ENCODE data around the gene CEP85L. TPM values are rescaled to one million over a fixed set of nuclear protein-coding genes. Genes with fewer than 3 reads are reported as not detected.

The CEP85L gene
- total and polyA plus RNA-seq, 5 donors from 2014 or later = 19.3 to 96.4 (median 27.7) TPM

DNA sequence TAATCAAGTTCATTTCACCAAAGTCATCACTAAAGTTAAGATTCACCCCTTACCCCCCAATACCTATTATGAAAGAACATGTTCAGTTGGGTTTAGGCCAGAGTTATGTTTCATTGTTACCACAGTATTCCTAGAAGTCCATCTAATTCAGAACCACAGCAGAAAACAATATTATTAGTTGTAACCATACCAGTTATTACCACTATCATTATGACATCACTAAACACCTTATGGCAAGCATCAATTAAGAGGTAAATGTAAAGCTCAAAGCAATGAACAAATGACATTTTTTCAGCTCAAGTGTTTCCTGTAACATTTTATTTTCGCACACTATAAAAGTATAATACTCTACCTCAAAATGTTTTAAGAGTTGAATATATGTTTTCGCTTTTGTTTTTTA is 4.4 kb downstream of the CEP85L start:
- ATAC-seq (ENCODE audit: low read depth in 2 of 2) (no peak), DNase-seq (no peak)
- peaks cover 19% of the 10 kb centered on the region for H3K4me1 ChIP-seq (ENCODE audit: control insufficient read depth, insufficient read depth, low read length, poor library complexity, severe bottlenecking)
- Mint-ChIP-seq H3K36me3 (peaks cover 4% of the 10 kb centered on the region), H3K27me3 (no peaks in the 10 kb centered on the region), H3K9me3 (no peaks in the 10 kb centered on the region), H3K4me3 (peak overlapping the region in 2 of 4 donors; percentile 2 to 57), H3K4me1 (peaks cover 24 to 56% (median 43%) of the 10 kb centered on the region in 4 donors), H3K27ac (peak overlapping the region in 1 of 3 donors; percentile 43)
- H3K27me3 ChIP-seq (ENCODE audit: control insufficient read depth, insufficient read depth, low read length) = no peaks in the 10 kb centered on the region
- no peak overlapping the region for H3K27ac ChIP-seq (ENCODE audit: insufficient read depth, low read length, poor library complexity, severe bottlenecking)
- H3K9me3 ChIP-seq (ENCODE audit: control insufficient read depth in 2 of 2, low read length in 2 of 2) = no peaks in the 10 kb centered on the region
- H3K4me3 ChIP-seq (ENCODE audit: low read depth, low read length) = no peak overlapping the region
- no peaks in the 10 kb centered on the region for H3K36me3 ChIP-seq (ENCODE audit: control insufficient read depth, insufficient read depth, low read length)

DNA sequence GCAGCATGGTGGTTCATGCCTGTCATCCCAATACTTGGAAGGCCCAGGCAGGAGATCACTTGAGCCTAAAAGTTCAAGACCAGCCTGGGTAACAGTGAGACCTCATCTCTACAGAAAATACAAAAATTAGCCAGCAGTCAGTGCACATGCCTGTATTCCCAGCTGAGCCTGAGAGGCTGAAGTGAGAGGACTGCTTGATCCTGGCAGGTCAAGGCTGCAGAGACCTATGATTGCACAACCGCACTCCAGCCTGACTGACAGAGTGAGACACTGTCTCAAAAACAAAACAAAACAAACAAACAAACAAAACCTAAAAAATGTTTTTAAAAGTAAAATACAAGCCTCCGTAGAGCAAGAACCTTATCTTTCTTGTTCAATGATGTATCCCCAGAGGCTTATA is 6.0 kb downstream of the CEP85L start:
- no peak overlapping the region for H3K4me3 Mint-ChIP-seq
- no peaks in the 10 kb centered on the region for H3K27me3 Mint-ChIP-seq
- no peaks in the 10 kb centered on the region for H3K9me3 Mint-ChIP-seq
- Histone ChIP-seq H3K27ac (ENCODE audit: insufficient read depth, low read length, poor library complexity, severe bottlenecking) (no peak overlapping the region), H3K9me3 (ENCODE audit: control insufficient read depth in 2 of 2, low read length in 2 of 2) (no peaks in the 10 kb centered on the region), H3K4me3 (ENCODE audit: low read depth, low read length) (no peak overlapping the region), H3K4me1 (ENCODE audit: control insufficient read depth, insufficient read depth, low read length, poor library complexity, severe bottlenecking) (peaks cover 14% of the 10 kb centered on the region), H3K36me3 (ENCODE audit: control insufficient read depth, insufficient read depth, low read length) (no peaks in the 10 kb centered on the region), H3K27me3 (ENCODE audit: control insufficient read depth, insufficient read depth, low read length) (no peaks in the 10 kb centered on the region)
- H3K27ac Mint-ChIP-seq = peak overlapping the region; percentile 7 to 94 (median 21)
- ATAC-seq (ENCODE audit: low read depth in 2 of 2) = no peak
- peaks cover 30 to 65% (median 47%) of the 10 kb centered on the region in 4 donors for H3K4me1 Mint-ChIP-seq
- peaks cover 4% of the 10 kb centered on the region for H3K36me3 Mint-ChIP-seq
- no peak for DNase-seq

DNA sequence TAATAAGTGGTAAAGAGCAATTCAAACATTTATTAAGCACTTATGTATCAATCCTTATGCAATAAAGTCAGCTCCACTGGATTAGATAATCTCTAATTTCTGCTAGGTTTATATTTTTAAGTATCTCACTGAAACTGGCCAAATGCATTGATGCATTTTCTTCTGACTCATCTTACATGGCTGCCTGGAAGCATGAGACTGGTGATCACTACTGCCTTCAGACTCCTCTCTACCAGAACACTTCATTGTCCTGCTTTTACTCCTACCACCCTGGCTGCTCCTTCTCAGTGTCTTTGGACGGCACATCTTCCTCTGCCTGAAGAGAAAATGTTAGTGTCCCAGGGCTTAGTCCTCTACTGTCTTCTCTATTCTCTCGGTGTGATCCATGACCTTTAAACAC is 7.4 kb downstream of the CEP85L start:
- Mint-ChIP-seq H3K27me3 (no peaks in the 10 kb centered on the region), H3K36me3 (peaks cover 4% of the 10 kb centered on the region), H3K27ac (peak overlapping the region in 2 of 3 donors; percentile 16 to 21), H3K4me1 (peaks cover 30 to 66% (median 46%) of the 10 kb centered on the region in 4 donors), H3K9me3 (no peaks in the 10 kb centered on the region), H3K4me3 (peak overlapping the region in 2 of 4 donors; percentile 3 to 10)
- Histone ChIP-seq H3K27ac (ENCODE audit: insufficient read depth, low read length, poor library complexity, severe bottlenecking) (no peak overlapping the region), H3K36me3 (ENCODE audit: control insufficient read depth, insufficient read depth, low read length) (no peaks in the 10 kb centered on the region), H3K4me3 (ENCODE audit: low read depth, low read length) (no peak overlapping the region), H3K9me3 (ENCODE audit: control insufficient read depth in 2 of 2, low read length in 2 of 2) (no peaks in the 10 kb centered on the region), H3K27me3 (ENCODE audit: control insufficient read depth, insufficient read depth, low read length) (no peaks in the 10 kb centered on the region), H3K4me1 (ENCODE audit: control insufficient read depth, insufficient read depth, low read length, poor library complexity, severe bottlenecking) (peaks cover 8% of the 10 kb centered on the region)
- DNase-seq = no peak
- no peak for ATAC-seq (ENCODE audit: low read depth in 2 of 2)

DNA sequence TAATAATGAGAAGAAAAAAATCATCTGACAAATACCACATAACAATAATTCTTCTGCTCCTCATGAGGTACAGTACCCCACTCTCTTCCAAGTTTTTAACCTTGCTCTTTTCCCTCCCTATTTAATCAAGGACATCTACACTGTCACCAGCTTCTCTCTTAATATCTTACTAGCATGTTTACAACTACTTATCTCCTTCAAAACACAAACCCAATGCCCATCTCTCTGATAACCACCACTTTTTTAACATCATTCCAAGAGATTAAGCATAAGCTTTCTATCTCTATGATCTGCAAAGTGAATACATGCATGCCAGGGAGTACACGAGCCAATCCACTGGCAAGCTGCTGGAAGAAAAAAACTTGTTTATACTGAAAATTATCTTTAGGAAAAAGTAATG is 10.3 kb downstream of the CEP85L start:
- Mint-ChIP-seq H3K36me3 (peaks cover 9% of the 10 kb centered on the region), H3K9me3 (peaks cover 0 to 1% (median 0%) of the 10 kb centered on the region in 7 donors), H3K27ac (peak overlapping the region in 1 of 3 donors; percentile 9), H3K4me3 (no peak overlapping the region), H3K4me1 (peaks cover 43 to 76% (median 47%) of the 10 kb centered on the region in 4 donors), H3K27me3 (no peaks in the 10 kb centered on the region)
- DNase-seq (no peak), ATAC-seq (ENCODE audit: low read depth in 2 of 2) (no peak)
- H3K27me3 ChIP-seq (ENCODE audit: control insufficient read depth, insufficient read depth, low read length) = no peaks in the 10 kb centered on the region
- H3K4me1 ChIP-seq (ENCODE audit: control insufficient read depth, insufficient read depth, low read length, poor library complexity, severe bottlenecking) = peaks cover 15% of the 10 kb centered on the region
- H3K9me3 ChIP-seq (ENCODE audit: control insufficient read depth in 2 of 2, low read length in 2 of 2) = no peaks in the 10 kb centered on the region
- H3K36me3 ChIP-seq (ENCODE audit: control insufficient read depth, insufficient read depth, low read length) = no peaks in the 10 kb centered on the region
- no peak overlapping the region for H3K4me3 ChIP-seq (ENCODE audit: low read depth, low read length)
- no peak overlapping the region for H3K27ac ChIP-seq (ENCODE audit: insufficient read depth, low read length, poor library complexity, severe bottlenecking)

DNA sequence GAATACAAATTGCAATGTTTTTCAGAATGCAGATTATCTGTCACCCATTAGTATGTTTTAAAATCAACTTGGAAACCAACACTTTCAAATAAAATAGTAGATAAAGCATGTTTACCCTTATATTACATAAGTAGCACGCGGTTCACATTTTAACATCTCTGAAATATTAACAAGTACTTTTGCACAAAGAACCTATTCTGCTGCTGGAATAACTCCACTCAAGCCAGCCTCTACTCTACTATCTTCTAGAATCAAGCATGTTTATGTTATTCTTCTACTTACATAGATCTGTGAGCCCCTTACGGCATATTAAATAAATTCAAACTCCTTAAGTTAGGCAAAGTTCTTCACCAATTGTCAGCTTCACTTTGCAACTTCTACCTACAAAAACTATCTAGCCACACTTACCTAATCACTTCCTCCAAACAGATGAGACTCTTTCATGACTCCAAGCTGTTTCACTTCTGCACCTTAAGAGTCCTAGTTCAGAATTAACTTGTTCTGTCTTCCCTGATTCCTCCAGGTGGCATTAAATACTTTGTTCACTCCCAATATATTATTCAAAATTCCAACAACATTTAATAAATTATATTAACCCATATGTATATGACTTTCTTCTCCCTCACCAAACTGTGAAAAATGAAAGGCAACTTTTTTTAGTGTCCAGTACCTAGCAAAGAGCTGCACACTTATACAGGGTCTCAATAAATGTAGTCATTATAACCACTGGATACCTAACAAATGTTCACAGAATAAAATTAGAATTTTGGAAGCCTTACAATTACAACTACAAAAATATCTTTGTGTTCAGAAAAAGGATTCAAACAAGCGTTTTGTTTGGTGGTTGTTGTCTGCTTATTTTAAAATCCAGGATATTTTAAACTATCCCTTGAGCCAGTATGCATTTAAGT is 12.1 kb downstream of the CEP85L start:
- peaks cover 42 to 80% (median 52%) of the 10 kb centered on the region in 4 donors for H3K4me1 Mint-ChIP-seq
- H3K4me1 ChIP-seq (ENCODE audit: control insufficient read depth, insufficient read depth, low read length, poor library complexity, severe bottlenecking) = peaks cover 17% of the 10 kb centered on the region
- peaks cover 0 to 1% (median 0%) of the 10 kb centered on the region in 7 donors for H3K9me3 Mint-ChIP-seq
- H3K27ac ChIP-seq (ENCODE audit: insufficient read depth, low read length, poor library complexity, severe bottlenecking) = no peak overlapping the region
- peak overlapping the region in 2 of 4 donors; percentile 10 to 26 for H3K4me3 Mint-ChIP-seq
- H3K27me3 Mint-ChIP-seq = no peaks in the 10 kb centered on the region
- H3K27me3 ChIP-seq (ENCODE audit: control insufficient read depth, insufficient read depth, low read length) = no peaks in the 10 kb centered on the region
- no peaks in the 10 kb centered on the region for H3K36me3 ChIP-seq (ENCODE audit: control insufficient read depth, insufficient read depth, low read length)
- ATAC-seq (ENCODE audit: low read depth in 2 of 2) = no peak
- H3K9me3 ChIP-seq (ENCODE audit: control insufficient read depth in 2 of 2, low read length in 2 of 2) = no peaks in the 10 kb centered on the region
- peaks cover 9% of the 10 kb centered on the region for H3K36me3 Mint-ChIP-seq
- H3K4me3 ChIP-seq (ENCODE audit: low read depth, low read length) = no peak overlapping the region
- peak in 1 of 3 donors; percentile 35 for DNase-seq
- no peak overlapping the region for H3K27ac Mint-ChIP-seq

DNA sequence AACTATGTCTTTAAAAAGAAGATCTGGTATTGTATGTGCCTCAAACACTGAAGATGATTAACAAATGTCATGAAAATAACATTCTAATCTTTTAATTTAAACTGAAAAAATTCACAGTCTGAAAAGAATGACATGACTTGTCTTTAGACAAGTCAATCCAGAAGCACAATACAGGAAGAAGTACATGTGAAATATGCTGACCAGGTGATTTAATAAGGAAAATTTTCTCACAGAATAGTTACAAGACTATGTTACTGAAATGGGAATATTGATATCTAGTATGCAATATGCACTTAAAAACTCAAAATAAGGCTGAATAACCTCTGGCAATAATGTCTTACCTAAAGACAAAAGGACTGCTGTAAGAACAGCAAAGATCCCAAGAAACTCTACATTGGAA is 13.1 kb downstream of the CEP85L start:
- Histone ChIP-seq H3K36me3 (ENCODE audit: control insufficient read depth, insufficient read depth, low read length) (no peaks in the 10 kb centered on the region), H3K4me3 (ENCODE audit: low read depth, low read length) (no peak overlapping the region), H3K4me1 (ENCODE audit: control insufficient read depth, insufficient read depth, low read length, poor library complexity, severe bottlenecking) (peaks cover 17% of the 10 kb centered on the region), H3K27me3 (ENCODE audit: control insufficient read depth, insufficient read depth, low read length) (no peaks in the 10 kb centered on the region), H3K27ac (ENCODE audit: insufficient read depth, low read length, poor library complexity, severe bottlenecking) (no peak overlapping the region), H3K9me3 (ENCODE audit: control insufficient read depth in 2 of 2, low read length in 2 of 2) (no peaks in the 10 kb centered on the region)
- Mint-ChIP-seq H3K4me3 (no peak overlapping the region), H3K4me1 (peaks cover 38 to 74% (median 44%) of the 10 kb centered on the region in 4 donors), H3K27me3 (no peaks in the 10 kb centered on the region), H3K27ac (no peak overlapping the region), H3K36me3 (peaks cover 9% of the 10 kb centered on the region), H3K9me3 (peaks cover 0 to 1% (median 0%) of the 10 kb centered on the region in 7 donors)
- DNase-seq (no peak), ATAC-seq (ENCODE audit: low read depth in 2 of 2) (no peak)

DNA sequence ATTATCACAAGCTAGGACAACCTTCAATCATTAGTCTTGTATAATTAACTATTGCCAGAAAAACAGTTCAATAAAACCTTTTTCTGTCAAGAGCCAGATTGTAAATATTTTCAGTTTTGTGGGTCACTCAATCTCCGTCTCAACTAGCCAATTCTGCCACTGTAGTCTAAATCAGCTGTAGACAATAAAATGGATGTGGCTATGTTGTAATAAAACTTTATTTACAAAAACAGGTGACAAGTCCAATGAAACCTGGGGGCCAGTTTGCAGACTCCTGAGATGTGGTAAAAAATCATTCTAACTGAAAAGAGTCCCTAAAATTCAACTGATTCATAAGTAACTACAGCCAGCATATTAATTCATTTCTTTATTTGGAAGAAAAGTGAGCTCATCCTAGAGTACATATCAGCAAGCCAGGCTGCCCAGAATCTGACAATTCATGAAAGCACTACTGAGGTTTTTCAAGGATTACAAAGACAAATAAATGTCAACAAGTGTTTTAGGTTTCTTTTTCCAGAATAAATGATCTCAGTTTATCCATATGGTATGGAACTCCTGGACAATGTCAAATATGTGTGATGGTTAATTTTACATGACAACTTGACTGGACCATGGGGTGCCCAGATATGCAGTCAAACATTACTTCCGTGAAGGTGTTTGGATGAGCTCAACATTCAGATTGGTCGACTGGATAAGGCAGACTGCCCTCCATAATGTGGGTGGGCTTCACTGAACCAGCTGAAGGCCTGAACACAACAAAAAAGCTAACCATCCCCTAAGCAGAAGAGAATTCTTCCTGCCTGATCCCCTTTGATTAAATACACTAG is 15.3 kb downstream of the CEP85L start:
- Mint-ChIP-seq H3K4me1 (peaks cover 41 to 72% (median 49%) of the 10 kb centered on the region in 4 donors), H3K27me3 (no peaks in the 10 kb centered on the region), H3K36me3 (peaks cover 20% of the 10 kb centered on the region), H3K27ac (peak overlapping the region in 1 of 3 donors; percentile 20), H3K4me3 (no peak overlapping the region), H3K9me3 (peaks cover 0 to 1% (median 0%) of the 10 kb centered on the region in 7 donors)
- Histone ChIP-seq H3K27me3 (ENCODE audit: control insufficient read depth, insufficient read depth, low read length) (no peaks in the 10 kb centered on the region), H3K36me3 (ENCODE audit: control insufficient read depth, insufficient read depth, low read length) (peaks cover 8% of the 10 kb centered on the region), H3K4me1 (ENCODE audit: control insufficient read depth, insufficient read depth, low read length, poor library complexity, severe bottlenecking) (peaks cover 17% of the 10 kb centered on the region), H3K4me3 (ENCODE audit: low read depth, low read length) (no peak overlapping the region), H3K27ac (ENCODE audit: insufficient read depth, low read length, poor library complexity, severe bottlenecking) (no peak overlapping the region), H3K9me3 (ENCODE audit: control insufficient read depth in 2 of 2, low read length in 2 of 2) (no peaks in the 10 kb centered on the region)
- ATAC-seq (ENCODE audit: low read depth in 2 of 2) (no peak), DNase-seq (no peak)
